Gastroesophageal sphincter (tissue), 3 donors: ENCODE measurements around the gene TBC1D10B.

ENCODE experiments used
- POLR2A ChIP-seq, 2 donors: fragments of 450-650 bp; IDR thresholded peaks; one replicate each; pipeline ENCODE4 v1.6.1; 2017; ENCODE audit warnings: antibody characterized with exemption in 2 of 2, mild to moderate bottlenecking in 2 of 2, moderate library complexity in 1 of 2
- TF ChIP-seq, protein P1 (sequence below), 4 experiments: fragments of 200-600 bp in 2 of 4; fragments of 450-650 bp in 2 of 4; sonication (generic) in 1 of 4; IDR thresholded peaks; one replicate each; pipeline ENCODE4 v1.5.1; 2017 to 2019; ENCODE audit warnings: antibody characterized with exemption in 4 of 4, mild to moderate bottlenecking in 2 of 4, moderate library complexity in 2 of 4

DNA sequence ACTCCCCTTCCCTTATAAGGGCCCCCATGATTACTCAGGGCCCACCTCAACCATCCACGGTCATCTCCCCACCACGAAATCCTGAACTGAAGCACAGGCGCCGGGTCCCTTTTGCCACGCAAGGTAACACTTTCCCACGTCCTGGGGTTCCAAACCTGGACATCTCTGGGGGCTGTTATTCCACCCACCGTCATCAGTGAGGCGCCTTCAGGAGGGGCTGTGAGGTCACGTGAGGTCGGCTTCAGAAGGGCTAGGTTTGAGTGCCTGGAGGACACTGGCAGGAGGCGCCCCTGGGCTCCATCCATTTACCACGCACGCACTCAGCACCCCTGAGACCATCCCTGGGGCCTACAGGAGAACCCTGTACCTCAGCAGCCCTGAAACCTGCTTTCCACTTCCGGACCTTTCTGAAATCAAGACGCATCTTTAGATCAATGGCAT, 19.3 kb downstream of the TBC1D10B start:
- TF ChIP-seq, protein P1, sequence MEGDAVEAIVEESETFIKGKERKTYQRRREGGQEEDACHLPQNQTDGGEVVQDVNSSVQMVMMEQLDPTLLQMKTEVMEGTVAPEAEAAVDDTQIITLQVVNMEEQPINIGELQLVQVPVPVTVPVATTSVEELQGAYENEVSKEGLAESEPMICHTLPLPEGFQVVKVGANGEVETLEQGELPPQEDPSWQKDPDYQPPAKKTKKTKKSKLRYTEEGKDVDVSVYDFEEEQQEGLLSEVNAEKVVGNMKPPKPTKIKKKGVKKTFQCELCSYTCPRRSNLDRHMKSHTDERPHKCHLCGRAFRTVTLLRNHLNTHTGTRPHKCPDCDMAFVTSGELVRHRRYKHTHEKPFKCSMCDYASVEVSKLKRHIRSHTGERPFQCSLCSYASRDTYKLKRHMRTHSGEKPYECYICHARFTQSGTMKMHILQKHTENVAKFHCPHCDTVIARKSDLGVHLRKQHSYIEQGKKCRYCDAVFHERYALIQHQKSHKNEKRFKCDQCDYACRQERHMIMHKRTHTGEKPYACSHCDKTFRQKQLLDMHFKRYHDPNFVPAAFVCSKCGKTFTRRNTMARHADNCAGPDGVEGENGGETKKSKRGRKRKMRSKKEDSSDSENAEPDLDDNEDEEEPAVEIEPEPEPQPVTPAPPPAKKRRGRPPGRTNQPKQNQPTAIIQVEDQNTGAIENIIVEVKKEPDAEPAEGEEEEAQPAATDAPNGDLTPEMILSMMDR (IDR thresholded peaks at IDR 0.05): no peak
- TF ChIP-seq POLR2A (IDR thresholded peaks at IDR 0.05): no peak
